NCI-H146 treated with DMSO at 0.1 percent for 48 hours (cell line): ENCODE data around the gene AOC2.
"Not testable (repeated sequence)": the region's sequence is repeated elsewhere in the genome, so short reads cannot be mapped to it uniquely, and the experiment has no call there.

ENCODE experiments used
- DNase-seq: peaks from one replicate; lab custom pipeline; 2025; ENCODE audit not compliant: unreplicated experiment; lab: John Stamatoyannopoulos, UW

AOC2 gene

DNA sequence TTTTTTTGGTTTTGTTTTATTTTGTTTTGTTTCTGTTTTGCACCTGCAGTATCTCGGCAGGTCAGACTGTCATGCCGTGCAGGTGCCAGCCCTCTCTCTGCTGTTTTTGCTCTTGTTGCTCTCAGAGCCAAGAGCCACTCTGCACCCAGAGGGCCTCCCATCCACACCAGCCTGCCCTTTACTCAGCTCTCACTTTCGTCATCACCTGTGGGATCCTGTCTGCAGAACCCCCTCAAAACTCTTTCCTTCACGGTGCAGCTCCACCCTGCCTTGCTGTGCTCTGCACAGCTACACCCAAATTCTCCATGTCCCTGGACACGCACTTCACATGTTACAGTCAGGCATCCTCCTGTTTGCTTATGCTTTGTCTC is 9.2 kb downstream of the AOC2 start:
- no peak for DNase-seq

DNA sequence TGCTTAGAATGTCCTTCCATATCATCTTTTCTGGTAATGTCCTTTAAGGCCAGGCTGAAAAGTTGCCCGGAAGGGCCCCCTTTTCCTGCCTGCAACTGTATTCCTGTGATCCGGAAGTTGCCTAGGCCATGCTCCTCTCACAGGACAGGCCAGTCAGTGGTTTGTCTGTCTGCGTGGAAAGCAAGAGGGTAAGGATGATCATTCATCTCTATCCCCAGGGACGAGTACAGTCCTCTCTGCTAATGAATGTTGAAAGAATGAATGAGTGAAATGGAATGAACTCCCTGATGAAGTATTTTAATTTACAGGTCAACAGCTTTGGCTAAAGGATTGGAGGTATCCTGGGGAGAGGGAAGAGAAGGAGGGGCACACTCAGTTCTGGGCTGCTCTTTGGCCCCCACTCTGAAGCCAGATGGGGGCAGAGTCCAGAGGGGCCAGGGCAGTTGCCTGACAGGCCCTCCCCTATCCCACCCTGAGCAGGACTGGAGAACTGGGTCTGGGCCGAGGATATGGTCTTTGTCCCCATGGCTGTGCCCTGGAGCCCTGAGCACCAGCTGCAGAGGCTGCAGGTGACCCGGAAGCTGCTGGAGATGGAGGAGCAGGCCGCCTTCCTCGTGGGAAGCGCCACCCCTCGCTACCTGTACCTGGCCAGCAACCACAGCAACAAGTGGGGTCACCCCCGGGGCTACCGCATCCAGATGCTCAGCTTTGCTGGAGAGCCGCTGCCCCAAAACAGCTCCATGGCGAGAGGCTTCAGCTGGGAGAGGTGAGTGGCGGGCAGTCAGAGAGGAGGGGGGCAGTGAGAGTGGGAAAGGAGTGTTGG is 9.8 kb downstream of the AOC2 start:
- DNase-seq = no peak

- DNase-seq = no peak
Observed at GRCh38 chr17:42855048-42855596, 10.7 kb downstream of the AOC2 start.

DNA sequence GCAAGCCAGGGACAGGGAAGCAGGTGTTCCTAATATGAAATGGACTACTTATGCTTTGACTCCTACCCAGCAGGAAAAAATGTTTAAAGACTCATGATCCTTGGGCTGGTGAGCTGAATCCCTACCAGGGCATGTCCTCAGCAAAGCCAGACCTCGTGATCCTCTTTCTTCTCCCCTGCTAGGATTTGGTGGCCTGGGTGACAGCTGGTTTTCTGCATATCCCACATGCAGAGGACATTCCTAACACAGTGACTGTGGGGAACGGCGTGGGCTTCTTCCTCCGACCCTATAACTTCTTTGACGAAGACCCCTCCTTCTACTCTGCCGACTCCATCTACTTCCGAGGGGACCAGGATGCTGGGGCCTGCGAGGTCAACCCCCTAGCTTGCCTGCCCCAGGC is 11.7 kb downstream of the AOC2 start:
- not testable (repeated sequence) for DNase-seq

DNA sequence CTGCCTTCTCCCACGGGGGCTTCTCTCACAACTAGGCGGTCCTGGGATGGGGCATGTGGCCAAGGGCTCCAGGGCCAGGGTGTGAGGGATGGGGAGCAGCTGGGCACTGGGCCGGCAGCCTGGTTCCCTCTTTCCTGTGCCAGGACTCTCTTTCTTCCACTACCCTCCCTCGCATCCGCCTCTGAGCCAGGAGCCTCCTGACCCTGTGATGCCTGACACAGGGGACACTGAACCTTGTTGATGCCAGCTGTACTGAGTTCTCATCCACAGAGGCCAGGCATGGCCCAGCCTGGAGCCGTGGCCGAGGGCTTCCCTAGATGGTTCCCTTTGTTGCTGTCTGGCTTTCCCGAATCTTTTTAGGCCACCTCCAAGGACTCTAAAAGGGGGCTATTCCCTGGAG is 12.1 kb downstream of the AOC2 start:
- DNase-seq = not testable (repeated sequence)

DNA sequence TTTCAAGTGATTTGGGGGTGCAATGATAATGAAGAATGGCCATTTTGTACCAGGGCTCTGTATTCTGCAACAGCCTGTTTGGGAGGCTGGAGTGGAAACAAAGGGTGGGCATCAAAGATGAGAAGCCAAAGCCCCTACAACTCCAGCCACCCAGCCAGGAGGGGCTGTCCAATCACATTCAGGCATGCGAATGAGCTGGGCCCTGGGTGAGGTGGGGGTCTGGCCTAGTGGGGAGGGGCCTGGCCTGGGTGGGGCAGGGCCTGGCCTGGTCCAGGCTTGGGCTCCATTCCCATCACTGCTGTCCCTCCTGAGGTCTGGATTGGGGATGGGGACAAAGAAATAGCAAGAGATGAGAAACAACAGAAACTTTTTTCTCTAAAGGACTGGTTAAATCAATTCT is 13.0 kb downstream of the AOC2 start:
- DNase-seq = no peak

GRCh38 chr17:42865638-42866094 is 21.3 kb downstream of the AOC2 start:
- no peak for DNase-seq

GRCh38 chr17:42866216-42866615 is 21.8 kb downstream of the AOC2 start:
- DNase-seq = no peak

DNA sequence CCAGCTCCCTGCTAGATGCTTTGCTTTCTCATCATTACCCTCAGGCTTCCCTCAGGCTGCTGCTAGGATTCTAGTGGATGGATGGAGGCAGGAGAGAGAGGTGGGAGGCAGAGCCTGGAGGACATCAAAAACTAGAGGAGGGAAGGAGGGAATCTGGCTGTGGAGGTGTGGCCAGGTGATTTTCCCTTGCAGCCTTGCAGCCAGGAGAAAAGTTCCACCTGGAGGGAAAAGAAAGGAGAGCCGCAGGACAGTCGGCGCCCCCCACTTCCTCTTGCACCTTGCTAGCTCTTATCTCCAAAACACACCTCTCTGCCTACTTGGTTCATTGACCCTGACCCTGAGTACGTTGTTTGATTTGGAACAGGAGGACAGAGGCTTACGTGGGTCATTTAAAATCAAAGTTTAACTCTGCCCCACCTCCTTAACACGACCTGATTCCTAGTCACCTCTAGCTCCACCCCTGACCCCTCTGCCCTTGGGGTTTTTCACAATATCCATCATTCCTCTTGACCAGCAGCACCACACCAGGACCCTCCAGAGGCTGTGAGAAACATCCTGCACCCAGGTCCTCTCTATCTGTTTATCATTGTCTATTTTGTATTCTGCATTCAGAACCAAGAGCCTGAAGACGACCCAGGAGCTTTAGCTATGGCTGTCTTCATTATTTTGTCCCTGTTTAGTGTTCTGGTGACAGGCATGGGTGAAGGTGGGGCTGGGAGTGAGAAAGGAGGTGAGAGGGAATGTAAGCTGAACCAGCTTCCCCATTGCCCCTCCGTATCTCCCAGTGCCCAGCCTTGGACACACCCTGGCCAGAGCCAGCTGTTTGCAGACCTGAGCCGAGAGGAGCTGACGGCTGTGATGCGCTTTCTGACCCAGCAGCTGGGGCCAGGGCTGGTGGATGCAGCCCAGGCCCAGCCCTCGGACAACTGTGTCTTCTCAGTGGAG is 22.5 kb downstream of the AOC2 start:
- DNase-seq = no peak

DNA sequence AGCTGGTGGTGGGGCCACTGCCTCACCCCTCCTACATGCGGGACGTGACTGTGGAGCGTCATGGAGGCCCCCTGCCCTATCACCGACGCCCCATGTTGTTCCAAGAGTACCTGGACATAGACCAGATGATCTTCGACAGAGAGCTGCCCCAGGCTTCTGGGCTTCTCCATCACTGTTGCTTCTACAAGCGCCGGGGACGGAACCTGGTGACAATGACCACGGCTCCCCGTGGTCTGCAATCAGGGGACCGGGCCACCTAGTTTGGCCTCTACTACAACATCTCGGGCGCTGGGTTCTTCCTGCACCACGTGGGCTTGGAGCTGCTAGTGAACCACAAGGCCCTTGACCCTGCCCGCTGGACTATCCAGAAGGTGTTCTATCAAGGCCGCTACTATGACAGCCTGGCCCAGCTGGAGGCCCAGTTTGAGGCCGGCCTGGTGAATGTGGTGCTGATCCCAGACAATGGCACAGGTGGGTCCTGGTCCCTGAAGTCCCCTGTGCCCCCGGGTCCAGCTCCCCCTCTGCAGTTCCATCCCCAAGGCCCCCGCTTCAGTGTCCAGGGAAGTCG is 23.4 kb downstream of the AOC2 start:
- DNase-seq = not testable (repeated sequence)

GRCh38 chr17:42868338-42868737 is 24.0 kb downstream of the AOC2 start:
- no peak for DNase-seq

- no peak for DNase-seq
Observed at GRCh38 chr17:42871647-42872046, 27.3 kb downstream of the AOC2 start.

GRCh38 chr17:42872251-42872965 is 28.0 kb downstream of the AOC2 start:
- DNase-seq = no peak

DNA sequence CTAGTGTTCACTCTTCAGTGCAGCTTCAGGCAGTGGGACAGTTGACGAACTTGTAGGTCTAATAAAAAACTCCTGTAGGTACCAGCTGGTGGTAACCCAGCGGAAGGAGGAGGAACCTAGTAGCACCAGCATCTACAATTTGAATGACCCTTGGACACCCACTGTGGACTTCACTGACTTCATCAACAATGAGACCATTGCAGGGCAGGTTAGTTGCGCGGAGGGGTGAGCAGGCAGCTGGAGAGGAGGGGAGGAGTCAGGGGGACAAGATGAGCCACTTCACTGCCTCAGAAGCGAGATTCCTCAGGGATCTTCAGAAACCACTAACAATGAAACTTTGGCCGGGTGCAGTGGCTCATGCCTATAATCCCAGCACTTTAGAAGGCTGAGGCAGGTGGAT is 28.9 kb downstream of the AOC2 start:
- DNase-seq = no peak

DNA sequence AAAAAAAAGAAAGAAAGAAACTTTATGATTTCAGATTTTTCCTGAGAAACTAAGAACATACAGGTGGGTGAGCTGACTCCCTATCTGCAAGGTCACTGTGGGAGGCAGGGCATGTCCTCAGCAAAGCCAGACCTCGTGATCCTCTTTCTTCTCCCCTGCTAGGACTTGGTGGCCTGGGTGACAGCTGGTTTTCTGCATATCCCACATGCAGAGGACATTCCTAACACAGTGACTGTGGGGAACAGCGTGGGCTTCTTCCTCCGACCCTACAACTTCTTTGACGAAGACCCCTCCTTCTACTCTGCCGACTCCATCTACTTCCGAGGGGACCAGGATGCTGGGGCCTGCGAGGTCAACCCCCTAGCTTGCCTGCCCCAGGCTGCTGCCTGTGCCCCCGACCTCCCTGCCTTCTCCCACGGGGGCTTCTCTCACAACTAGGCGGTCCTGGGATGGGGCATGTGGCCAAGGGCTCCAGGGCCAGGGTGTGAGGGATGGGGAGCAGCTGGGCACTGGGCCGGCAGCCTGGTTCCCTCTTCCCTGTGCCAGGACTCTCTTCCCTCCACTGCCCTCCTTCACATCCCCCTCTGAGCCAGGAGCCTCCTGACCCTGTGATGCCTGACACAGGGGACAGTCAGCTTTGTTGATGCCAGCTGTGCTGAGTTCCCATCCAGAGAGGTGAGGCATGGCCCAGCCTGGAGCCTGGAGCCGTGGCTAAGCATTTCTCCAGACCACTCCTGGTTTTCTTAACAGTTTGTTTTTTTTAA is 29.7 kb downstream of the AOC2 start:
- not testable (repeated sequence) for DNase-seq

DNA sequence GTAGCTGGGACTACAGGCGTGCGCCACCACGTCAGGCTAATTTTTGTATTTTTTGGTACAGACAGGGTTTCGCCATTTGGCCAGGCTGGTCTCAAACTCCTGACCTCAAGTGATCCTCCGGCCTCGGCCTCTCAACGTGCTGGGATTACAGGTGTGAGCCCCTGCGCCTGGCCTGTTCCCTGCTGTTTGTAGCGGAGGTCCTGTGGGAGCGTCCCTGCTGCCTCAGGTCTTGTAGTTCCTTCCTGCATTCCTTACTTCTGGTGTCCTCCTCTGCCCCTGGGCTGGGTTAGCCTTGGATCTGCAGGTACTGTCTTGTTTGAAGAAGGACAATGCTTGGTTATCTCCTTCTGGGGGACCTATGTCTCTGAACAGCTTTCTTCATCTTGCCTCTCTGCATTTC is 32.7 kb downstream of the AOC2 start:
- DNase-seq = no peak

GRCh38 chr17:42878123-42878880 is 33.9 kb downstream of the AOC2 start:
- DNase-seq = peak; percentile 60

DNA sequence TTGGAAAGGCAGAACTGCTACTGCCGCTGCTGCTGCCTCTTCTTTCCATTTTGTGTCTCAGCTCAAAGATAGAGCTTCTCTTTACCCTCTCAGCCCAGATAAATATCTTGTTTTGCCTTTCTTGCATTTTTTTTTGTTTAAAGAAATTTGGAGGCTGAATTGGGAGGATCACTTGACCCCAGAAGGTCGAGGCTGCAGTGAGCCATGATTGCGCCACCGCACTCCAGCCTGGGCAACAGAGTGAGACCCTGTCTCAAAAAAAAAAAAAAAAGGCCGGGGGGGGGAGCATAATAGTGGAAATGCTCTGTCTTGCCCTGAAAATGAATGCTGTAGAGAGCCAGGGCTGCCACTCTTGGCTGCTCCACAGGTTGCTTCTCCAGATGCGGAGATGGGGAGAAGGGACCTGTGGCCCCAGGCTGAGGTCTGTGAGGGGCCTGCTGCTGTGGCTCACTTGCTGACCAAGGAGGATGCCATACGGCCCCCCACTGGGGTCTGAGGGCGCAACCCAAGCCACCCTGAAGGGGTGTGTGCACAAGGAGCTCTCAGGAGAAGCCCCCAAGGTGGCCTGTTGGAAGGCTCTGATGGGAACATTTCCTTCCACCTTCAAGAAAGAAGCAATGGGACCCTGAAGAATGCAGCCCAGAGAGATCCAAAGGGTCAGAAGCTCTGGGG is 34.7 kb downstream of the AOC2 start:
- no peak for DNase-seq

DNA sequence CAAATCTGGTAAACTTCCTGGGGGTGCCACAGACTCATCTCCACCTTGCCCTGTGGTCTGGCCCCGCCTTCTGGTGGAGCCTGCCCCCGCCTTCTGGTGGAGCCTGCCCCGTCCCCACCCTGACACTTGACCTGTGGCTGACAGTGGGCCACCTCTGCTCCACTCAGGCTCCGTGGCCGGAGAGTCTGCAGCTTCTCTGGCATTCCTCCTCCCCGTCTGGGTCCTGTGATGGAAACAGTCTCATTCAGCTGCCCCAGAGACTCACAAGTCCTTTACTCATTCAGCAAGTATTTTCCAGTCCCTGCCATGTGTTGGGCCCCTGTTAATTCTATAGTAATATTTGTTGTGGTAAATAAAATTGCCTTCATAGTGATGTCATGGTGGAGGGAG is 35.2 kb downstream of the AOC2 start:
- no peak for DNase-seq
